GM23338 (cell line): ENCODE measurements around the gene NSD2. TPM values are rescaled to one million over a fixed set of nuclear protein-coding genes. Genes with fewer than 3 reads are reported as not detected.

Experiments used
- ATAC-seq: fragments of 200-7000 bp; cut with Tn5 transposase; 3 replicates; pipeline ENCODE4 v1.9.1; 2020
- DNase-seq: peaks from one replicate; pipeline ENCODE4 v3.0.0-alpha.2; 2015; ENCODE audit warnings: low spot score
- H2AFZ ChIP-seq: fragments of 200-600 bp; sonication (generic); 2 replicates; pipeline ENCODE4 v1.8.0; 2016; ENCODE audit warnings: antibody characterized with exemption, mild to moderate bottlenecking, moderate library complexity
- H3F3A ChIP-seq: fragments of 200-600 bp; sonication (generic); replicated peaks from 2 replicates; pipeline ENCODE4 v1.8.0; 2017; ENCODE audit warnings: antibody characterized with exemption, mixed run types, low read depth
- H3K27ac ChIP-seq: fragments of 200-600 bp; sonication (generic); 2 replicates; pipeline ENCODE4 v1.6.1; 2016; ENCODE audit warnings: low read depth
- H3K27me3 ChIP-seq: fragments of 200-600 bp; sonication (generic); 2 replicates; pipeline ENCODE4 v1.8.0; 2016; ENCODE audit warnings: mild to moderate bottlenecking, mixed run types, moderate library complexity; ENCODE audit not compliant: insufficient read depth
- H3K36me3 ChIP-seq: fragments of 200-600 bp; sonication (generic); 2 replicates; pipeline ENCODE4 v1.8.0; 2016; ENCODE audit warnings: mild to moderate bottlenecking; ENCODE audit not compliant: insufficient read depth
- H3K4me1 ChIP-seq: fragments of 200-600 bp; sonication (generic); 2 replicates; pipeline ENCODE4 v1.8.0; 2016; ENCODE audit warnings: mild to moderate bottlenecking, moderate library complexity; ENCODE audit not compliant: insufficient read depth
- H3K4me2 ChIP-seq: fragments of 200-600 bp; sonication (generic); 2 replicates; pipeline ENCODE4 v1.7.1; 2017; ENCODE audit warnings: mixed run types
- H3K4me3 ChIP-seq: fragments of 200-600 bp; sonication (generic); 2 replicates; pipeline ENCODE4 v1.6.1; 2016; ENCODE audit warnings: mixed run types
- H3K79me2 ChIP-seq: fragments of 200-600 bp; sonication (generic); replicated peaks from 2 replicates; pipeline ENCODE4 v1.8.0; 2017; ENCODE audit warnings: mild to moderate bottlenecking; ENCODE audit not compliant: insufficient read depth
- H3K9me2 ChIP-seq: fragments of 200-600 bp; sonication (generic); 2 replicates; pipeline ENCODE4 v1.8.0; 2017; ENCODE audit not compliant: insufficient read depth
- H4K20me1 ChIP-seq: fragments of 200-600 bp; sonication (generic); replicated peaks from 2 replicates; pipeline ENCODE4 v1.8.0; 2017; ENCODE audit warnings: mild to moderate bottlenecking; ENCODE audit not compliant: insufficient read depth
- H3K27ac Mint-ChIP-seq: 2 replicates; pipeline ENCODE4 v1.8.0; 2020; ENCODE audit warnings: inconsistent platforms, mild to moderate bottlenecking, moderate library complexity, mixed read lengths
- H3K27me3 Mint-ChIP-seq: 3 replicates; pipeline ENCODE4 v1.8.0; 2022; ENCODE audit warnings: low read depth, mild to moderate bottlenecking, moderate library complexity, mixed read lengths, inconsistent platforms; ENCODE audit not compliant: insufficient read depth, poor library complexity
- H3K36me3 Mint-ChIP-seq: 3 replicates; pipeline ENCODE4 v1.8.0; 2021; ENCODE audit warnings: low read depth, mild to moderate bottlenecking, inconsistent platforms, moderate library complexity, mixed read lengths
- H3K4me1 Mint-ChIP-seq: 3 replicates; pipeline ENCODE4 v1.8.0; 2020; ENCODE audit warnings: mild to moderate bottlenecking, inconsistent platforms, mixed read lengths
- H3K4me3 Mint-ChIP-seq: 3 replicates; pipeline ENCODE4 v1.8.0; 2021; ENCODE audit warnings: moderate library complexity, mild to moderate bottlenecking, inconsistent platforms, mixed read lengths
- H3K9me3 Mint-ChIP-seq: 3 replicates; pipeline ENCODE4 v1.8.0; 2020; ENCODE audit warnings: moderate library complexity, mild to moderate bottlenecking, inconsistent platforms, mixed read lengths
- CREB1 ChIP-seq: fragments of 250-450 bp; sonication (Bioruptor Pico); IDR thresholded peaks from 2 replicates; pipeline ENCODE4 v1.5.0; 2020; ENCODE audit warnings: low read depth, mild to moderate bottlenecking, moderate library complexity
- EZH2 ChIP-seq: fragments of 200-600 bp; sonication (generic); IDR thresholded peaks from one replicate; pipeline ENCODE4 v1.8.0; 2017; ENCODE audit warnings: antibody characterized with exemption, mild to moderate bottlenecking, low read depth; ENCODE audit not compliant: unreplicated experiment
- EZH2phosphoT487 ChIP-seq: fragments of 200-600 bp; sonication (generic); IDR thresholded peaks from one replicate; pipeline ENCODE4 v1.8.1; 2018; ENCODE audit warnings: antibody characterized with exemption; ENCODE audit not compliant: unreplicated experiment
- JUNB ChIP-seq: IDR thresholded peaks from one replicate; pipeline ENCODE4 v1.6.1; 2016; ENCODE audit warnings: antibody characterized with exemption; ENCODE audit not compliant: unreplicated experiment
- NANOG ChIP-seq: IDR thresholded peaks from 2 replicates; pipeline ENCODE4 v1.6.1; 2016; ENCODE audit warnings: antibody characterized with exemption, borderline replicate concordance
- POLR2AphosphoS5 ChIP-seq: IDR thresholded peaks from 2 replicates; pipeline ENCODE4 v1.6.1; 2016; ENCODE audit warnings: antibody characterized with exemption, low read depth
- STAT1 ChIP-seq: IDR thresholded peaks from one replicate; pipeline ENCODE4 v1.6.1; 2016; ENCODE audit warnings: antibody characterized with exemption; ENCODE audit not compliant: unreplicated experiment
- ZNF114 ChIP-seq: fragments of 250-450 bp; sonication (Bioruptor Pico); IDR thresholded peaks from 2 replicates; pipeline ENCODE4 v1.5.0; 2020; ENCODE audit warnings: mild to moderate bottlenecking, moderate library complexity
- polyA plus RNA-seq: library from polyadenylated mRNA; unstranded; fragments of >200 nt; fragmentation: Nextera tagmentation; extraction: Ambion mirVana; gene quantifications from 2 replicates; pipeline ENCODE4 v1.2.1, GENCODE V29; 2016
- total RNA-seq: library from RNA; depleted of rRNA; stranded (reverse); fragments of >200 nt; shearing (Covaris generic); gene quantifications from 2 replicates; pipeline ENCODE4 v1.2.3, GENCODE V29; 2014
- TF ChIP-seq, protein P1 (sequence below): IDR thresholded peaks from one replicate; pipeline ENCODE4 v1.6.1; 2018; ENCODE audit warnings: antibody characterized with exemption; ENCODE audit not compliant: unreplicated experiment
- TF ChIP-seq, protein P2 (sequence below): fragments of 250-450 bp; sonication (Bioruptor Pico); IDR thresholded peaks from 2 replicates; pipeline ENCODE4 v1.5.0; 2020; ENCODE audit warnings: mild to moderate bottlenecking, moderate library complexity
- TF ChIP-seq, protein P3 (sequence below), 2 experiments: fragments of 200-600 bp in 1 of 2; sonication (generic) in 1 of 2; conservative IDR thresholded peaks; 2 replicates each; pipeline versions ENCODE4 v1.5.1 to v1.6.1; 2016 to 2017; ENCODE audit warnings: antibody characterized with exemption in 2 of 2, low read depth in 2 of 2, mild to moderate bottlenecking in 2 of 2, moderate library complexity in 1 of 2
- TF ChIP-seq, protein P4 (sequence below): IDR thresholded peaks from 2 replicates; pipeline ENCODE4 v1.6.1; 2016; ENCODE audit warnings: antibody characterized with exemption

NSD2 gene
- total and polyA plus RNA-seq, 2 experiments from 2014 or later, result 33.5 to 84.4 TPM

DNA sequence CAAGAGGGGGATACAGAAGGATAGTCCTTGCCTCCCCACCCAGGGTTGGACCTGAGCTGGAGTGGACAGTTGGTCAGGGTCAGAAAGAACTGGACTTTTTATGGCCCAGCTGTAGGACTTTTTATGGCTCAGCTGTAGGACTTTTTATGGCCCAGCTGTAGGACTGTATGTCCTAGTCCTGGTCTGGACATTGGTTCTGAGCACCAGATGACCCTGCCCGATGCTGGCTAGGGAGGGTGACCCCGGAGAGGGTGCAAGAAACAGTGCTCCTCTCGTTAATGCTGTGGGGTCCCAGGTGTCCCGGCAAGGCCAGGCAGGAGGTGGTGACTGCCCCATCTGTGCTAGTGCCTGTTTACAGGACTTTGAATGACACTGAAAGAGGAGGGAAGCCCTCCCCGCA is 13.3 kb upstream of the NSD2 start:
- no peak overlapping the region for H3K27ac Mint-ChIP-seq
- Histone ChIP-seq H3K9me2 (no peaks in the 10 kb centered on the region), H4K20me1 (peaks cover 42% of the 10 kb centered on the region), H3K4me2 (no peak overlapping the region), H3K27me3 (peaks cover 74% of the 10 kb centered on the region), H3K79me2 (peaks cover 22% of the 10 kb centered on the region), H3K27ac (no peak overlapping the region), H3K4me3 (no peak overlapping the region), H3K4me1 (peaks cover 7% of the 10 kb centered on the region; the same call in 1 of the 2 replicates), H3F3A (peaks cover 8% of the 10 kb centered on the region; the same call in 1 of the 2 replicates), H3K36me3 (no peaks in the 10 kb centered on the region), H2AFZ (no peak overlapping the region)
- H3K4me1 Mint-ChIP-seq, result peaks cover 12% of the 10 kb centered on the region
- no peak for DNase-seq
- H3K27me3 Mint-ChIP-seq, result peaks cover 73% of the 10 kb centered on the region
- TF ChIP-seq EZH2phosphoT487 (no peak), JUNB (no peak), ZNF114 (CRISPR knock-in tag) (no peak), POLR2AphosphoS5 (no peak), NANOG (no peak), CREB1 (no peak), STAT1 (no peak), EZH2 (no peak)
- TF ChIP-seq, protein P1, sequence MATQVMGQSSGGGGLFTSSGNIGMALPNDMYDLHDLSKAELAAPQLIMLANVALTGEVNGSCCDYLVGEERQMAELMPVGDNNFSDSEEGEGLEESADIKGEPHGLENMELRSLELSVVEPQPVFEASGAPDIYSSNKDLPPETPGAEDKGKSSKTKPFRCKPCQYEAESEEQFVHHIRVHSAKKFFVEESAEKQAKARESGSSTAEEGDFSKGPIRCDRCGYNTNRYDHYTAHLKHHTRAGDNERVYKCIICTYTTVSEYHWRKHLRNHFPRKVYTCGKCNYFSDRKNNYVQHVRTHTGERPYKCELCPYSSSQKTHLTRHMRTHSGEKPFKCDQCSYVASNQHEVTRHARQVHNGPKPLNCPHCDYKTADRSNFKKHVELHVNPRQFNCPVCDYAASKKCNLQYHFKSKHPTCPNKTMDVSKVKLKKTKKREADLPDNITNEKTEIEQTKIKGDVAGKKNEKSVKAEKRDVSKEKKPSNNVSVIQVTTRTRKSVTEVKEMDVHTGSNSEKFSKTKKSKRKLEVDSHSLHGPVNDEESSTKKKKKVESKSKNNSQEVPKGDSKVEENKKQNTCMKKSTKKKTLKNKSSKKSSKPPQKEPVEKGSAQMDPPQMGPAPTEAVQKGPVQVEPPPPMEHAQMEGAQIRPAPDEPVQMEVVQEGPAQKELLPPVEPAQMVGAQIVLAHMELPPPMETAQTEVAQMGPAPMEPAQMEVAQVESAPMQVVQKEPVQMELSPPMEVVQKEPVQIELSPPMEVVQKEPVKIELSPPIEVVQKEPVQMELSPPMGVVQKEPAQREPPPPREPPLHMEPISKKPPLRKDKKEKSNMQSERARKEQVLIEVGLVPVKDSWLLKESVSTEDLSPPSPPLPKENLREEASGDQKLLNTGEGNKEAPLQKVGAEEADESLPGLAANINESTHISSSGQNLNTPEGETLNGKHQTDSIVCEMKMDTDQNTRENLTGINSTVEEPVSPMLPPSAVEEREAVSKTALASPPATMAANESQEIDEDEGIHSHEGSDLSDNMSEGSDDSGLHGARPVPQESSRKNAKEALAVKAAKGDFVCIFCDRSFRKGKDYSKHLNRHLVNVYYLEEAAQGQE, result no peak
- TF ChIP-seq, protein P2, sequence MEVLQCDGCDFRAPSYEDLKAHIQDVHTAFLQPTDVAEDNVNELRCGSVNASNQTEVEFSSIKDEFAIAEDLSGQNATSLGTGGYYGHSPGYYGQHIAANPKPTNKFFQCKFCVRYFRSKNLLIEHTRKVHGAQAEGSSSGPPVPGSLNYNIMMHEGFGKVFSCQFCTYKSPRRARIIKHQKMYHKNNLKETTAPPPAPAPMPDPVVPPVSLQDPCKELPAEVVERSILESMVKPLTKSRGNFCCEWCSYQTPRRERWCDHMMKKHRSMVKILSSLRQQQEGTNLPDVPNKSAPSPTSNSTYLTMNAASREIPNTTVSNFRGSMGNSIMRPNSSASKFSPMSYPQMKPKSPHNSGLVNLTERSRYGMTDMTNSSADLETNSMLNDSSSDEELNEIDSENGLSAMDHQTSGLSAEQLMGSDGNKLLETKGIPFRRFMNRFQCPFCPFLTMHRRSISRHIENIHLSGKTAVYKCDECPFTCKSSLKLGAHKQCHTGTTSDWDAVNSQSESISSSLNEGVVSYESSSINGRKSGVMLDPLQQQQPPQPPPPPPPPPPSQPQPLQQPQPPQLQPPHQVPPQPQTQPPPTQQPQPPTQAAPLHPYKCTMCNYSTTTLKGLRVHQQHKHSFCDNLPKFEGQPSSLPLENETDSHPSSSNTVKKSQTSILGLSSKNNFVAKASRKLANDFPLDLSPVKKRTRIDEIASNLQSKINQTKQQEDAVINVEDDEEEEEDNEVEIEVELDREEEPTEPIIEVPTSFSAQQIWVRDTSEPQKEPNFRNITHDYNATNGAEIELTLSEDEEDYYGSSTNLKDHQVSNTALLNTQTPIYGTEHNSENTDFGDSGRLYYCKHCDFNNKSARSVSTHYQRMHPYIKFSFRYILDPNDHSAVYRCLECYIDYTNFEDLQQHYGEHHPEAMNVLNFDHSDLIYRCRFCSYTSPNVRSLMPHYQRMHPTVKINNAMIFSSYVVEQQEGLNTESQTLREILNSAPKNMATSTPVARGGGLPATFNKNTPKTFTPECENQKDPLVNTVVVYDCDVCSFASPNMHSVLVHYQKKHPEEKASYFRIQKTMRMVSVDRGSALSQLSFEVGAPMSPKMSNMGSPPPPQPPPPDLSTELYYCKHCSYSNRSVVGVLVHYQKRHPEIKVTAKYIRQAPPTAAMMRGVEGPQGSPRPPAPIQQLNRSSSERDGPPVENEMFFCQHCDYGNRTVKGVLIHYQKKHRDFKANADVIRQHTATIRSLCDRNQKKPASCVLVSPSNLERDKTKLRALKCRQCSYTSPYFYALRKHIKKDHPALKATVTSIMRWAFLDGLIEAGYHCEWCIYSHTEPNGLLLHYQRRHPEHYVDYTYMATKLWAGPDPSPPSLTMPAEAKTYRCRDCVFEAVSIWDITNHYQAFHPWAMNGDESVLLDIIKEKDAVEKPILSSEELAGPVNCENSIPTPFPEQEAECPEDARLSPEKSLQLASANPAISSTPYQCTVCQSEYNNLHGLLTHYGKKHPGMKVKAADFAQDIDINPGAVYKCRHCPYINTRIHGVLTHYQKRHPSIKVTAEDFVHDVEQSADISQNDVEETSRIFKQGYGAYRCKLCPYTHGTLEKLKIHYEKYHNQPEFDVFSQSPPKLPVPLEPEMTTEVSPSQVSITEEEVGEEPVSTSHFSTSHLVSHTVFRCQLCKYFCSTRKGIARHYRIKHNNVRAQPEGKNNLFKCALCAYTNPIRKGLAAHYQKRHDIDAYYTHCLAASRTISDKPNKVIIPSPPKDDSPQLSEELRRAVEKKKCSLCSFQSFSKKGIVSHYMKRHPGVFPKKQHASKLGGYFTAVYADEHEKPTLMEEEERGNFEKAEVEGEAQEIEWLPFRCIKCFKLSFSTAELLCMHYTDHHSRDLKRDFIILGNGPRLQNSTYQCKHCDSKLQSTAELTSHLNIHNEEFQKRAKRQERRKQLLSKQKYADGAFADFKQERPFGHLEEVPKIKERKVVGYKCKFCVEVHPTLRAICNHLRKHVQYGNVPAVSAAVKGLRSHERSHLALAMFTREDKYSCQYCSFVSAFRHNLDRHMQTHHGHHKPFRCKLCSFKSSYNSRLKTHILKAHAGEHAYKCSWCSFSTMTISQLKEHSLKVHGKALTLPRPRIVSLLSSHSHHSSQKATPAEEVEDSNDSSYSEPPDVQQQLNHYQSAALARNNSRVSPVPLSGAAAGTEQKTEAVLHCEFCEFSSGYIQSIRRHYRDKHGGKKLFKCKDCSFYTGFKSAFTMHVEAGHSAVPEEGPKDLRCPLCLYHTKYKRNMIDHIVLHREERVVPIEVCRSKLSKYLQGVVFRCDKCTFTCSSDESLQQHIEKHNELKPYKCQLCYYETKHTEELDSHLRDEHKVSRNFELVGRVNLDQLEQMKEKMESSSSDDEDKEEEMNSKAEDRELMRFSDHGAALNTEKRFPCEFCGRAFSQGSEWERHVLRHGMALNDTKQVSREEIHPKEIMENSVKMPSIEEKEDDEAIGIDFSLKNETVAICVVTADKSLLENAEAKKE (CRISPR knock-in tag), result no peak
- TF ChIP-seq, protein P3, sequence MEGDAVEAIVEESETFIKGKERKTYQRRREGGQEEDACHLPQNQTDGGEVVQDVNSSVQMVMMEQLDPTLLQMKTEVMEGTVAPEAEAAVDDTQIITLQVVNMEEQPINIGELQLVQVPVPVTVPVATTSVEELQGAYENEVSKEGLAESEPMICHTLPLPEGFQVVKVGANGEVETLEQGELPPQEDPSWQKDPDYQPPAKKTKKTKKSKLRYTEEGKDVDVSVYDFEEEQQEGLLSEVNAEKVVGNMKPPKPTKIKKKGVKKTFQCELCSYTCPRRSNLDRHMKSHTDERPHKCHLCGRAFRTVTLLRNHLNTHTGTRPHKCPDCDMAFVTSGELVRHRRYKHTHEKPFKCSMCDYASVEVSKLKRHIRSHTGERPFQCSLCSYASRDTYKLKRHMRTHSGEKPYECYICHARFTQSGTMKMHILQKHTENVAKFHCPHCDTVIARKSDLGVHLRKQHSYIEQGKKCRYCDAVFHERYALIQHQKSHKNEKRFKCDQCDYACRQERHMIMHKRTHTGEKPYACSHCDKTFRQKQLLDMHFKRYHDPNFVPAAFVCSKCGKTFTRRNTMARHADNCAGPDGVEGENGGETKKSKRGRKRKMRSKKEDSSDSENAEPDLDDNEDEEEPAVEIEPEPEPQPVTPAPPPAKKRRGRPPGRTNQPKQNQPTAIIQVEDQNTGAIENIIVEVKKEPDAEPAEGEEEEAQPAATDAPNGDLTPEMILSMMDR (conservative IDR thresholded peaks at IDR 0.05; ENCODE audit: low read depth in 2 of 2), result no peak
- TF ChIP-seq, protein P4, sequence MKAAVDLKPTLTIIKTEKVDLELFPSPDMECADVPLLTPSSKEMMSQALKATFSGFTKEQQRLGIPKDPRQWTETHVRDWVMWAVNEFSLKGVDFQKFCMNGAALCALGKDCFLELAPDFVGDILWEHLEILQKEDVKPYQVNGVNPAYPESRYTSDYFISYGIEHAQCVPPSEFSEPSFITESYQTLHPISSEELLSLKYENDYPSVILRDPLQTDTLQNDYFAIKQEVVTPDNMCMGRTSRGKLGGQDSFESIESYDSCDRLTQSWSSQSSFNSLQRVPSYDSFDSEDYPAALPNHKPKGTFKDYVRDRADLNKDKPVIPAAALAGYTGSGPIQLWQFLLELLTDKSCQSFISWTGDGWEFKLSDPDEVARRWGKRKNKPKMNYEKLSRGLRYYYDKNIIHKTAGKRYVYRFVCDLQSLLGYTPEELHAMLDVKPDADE, result no peak
- H3K4me3 Mint-ChIP-seq, result no peak overlapping the region
- H3K36me3 Mint-ChIP-seq, result peaks cover 5% of the 10 kb centered on the region; the same call in 2 of the 3 replicates
- H3K9me3 Mint-ChIP-seq, result no peaks in the 10 kb centered on the region; the same call in 1 of the 3 replicates
- ATAC-seq, result no peak
